Erythroblast (primary cell): ENCODE results near the gene ST6GALNAC3.

Experiments
- GATA1 ChIP-seq: IDR thresholded peaks from 2 replicates; pipeline ENCODE4 v1.6.1; 2011; ENCODE audit warnings: low read depth, mild to moderate bottlenecking, control low read depth, low read length, moderate library complexity
- POLR2A ChIP-seq: IDR thresholded peaks from 2 replicates; pipeline ENCODE4 v1.6.1; 2011; ENCODE audit warnings: mild to moderate bottlenecking, low read length

DNA sequence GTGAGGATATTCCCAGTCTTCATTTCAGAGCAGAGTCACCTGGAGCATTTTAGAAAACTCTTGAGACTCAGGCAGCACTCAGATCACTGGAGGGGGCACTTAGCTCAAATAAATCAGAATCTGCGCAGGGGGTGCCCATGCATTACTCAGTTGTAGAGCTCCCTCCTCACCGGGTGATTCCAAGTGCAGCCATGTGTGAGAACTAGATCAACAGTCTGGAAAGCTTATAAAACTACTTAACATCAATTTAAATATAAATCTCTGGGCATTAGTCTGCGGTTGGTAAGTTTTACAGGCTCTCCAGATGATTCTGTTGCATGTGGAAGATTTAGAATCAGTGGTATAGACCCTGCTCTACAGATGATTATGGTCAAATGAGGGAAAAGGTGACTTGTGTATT is 128.6 kb downstream of the ST6GALNAC3 start:
- TF ChIP-seq POLR2A = no peak
- no peak for TF ChIP-seq GATA1
